CD14-positive monocyte (primary cell): ENCODE measurements around the gene TMEM185B. TPM values are rescaled to one million over a fixed set of nuclear protein-coding genes. Genes with fewer than 3 reads are reported as not detected.

Source experiments
- DNase-seq, 3 donors: peaks; one replicate each; pipeline ENCODE4 v3.0.0-alpha.2; 2011 to 2022
- H2AFZ ChIP-seq: 2 replicates; pipeline ENCODE4 v1.6.0; 2012; ENCODE audit warnings: mild to moderate bottlenecking, low read depth, low read length, inconsistent platforms; ENCODE audit not compliant: insufficient read depth, poor library complexity, severe bottlenecking
- H3K27ac ChIP-seq, 2 donors: 1 replicate in 1 of 2; 2 replicates in 1 of 2; pipeline ENCODE4 v1.5.1; 2012 to 2013; ENCODE audit warnings: low read length in 2 of 2, control low read depth in 1 of 2, inconsistent platforms in 1 of 2, low read depth in 1 of 2, mild to moderate bottlenecking in 1 of 2
- H3K27me3 ChIP-seq, 2 donors: one replicate each; pipeline versions ENCODE4 v1.6.0 to v1.6.1; 2011 to 2013; ENCODE audit warnings: low read length in 2 of 2; ENCODE audit not compliant: control insufficient read depth in 2 of 2, insufficient read depth in 2 of 2
- H3K36me3 ChIP-seq, 2 donors: replicated peaks in 1 of 2; 1 replicate in 1 of 2; 2 replicates in 1 of 2; pipeline versions ENCODE4 v1.5.1 to v1.6.1; 2012 to 2013; ENCODE audit warnings: low read length in 2 of 2, control low read depth in 1 of 2, inconsistent platforms in 1 of 2, mild to moderate bottlenecking in 1 of 2; ENCODE audit not compliant: insufficient read depth in 2 of 2, control insufficient read depth in 1 of 2
- H3K4me1 ChIP-seq, 2 donors: 1 replicate in 1 of 2; 2 replicates in 1 of 2; pipeline versions ENCODE4 v1.5.1 to v1.6.1; 2012 to 2013; ENCODE audit warnings: low read length in 2 of 2, control low read depth in 1 of 2, inconsistent platforms in 1 of 2, mild to moderate bottlenecking in 1 of 2, moderate library complexity in 1 of 2; ENCODE audit not compliant: insufficient read depth in 2 of 2, control insufficient read depth in 1 of 2
- H3K4me2 ChIP-seq: replicated peaks from 2 replicates; pipeline ENCODE3; 2012; ENCODE audit warnings: low read length, moderate library complexity, mild to moderate bottlenecking; ENCODE audit not compliant: poor library complexity, severe bottlenecking; ENCODE audit errors: extremely low read depth
- H3K4me3 ChIP-seq, 3 experiments: fragments of 200-600 bp in 1 of 3; sonication (generic) in 1 of 3; replicated peaks in 1 of 3; 1 replicate in 2 of 3; 2 replicates in 1 of 3; pipeline ENCODE4 v1.5.1; 2011 to 2013; ENCODE audit warnings: low read length in 3 of 3, mild to moderate bottlenecking in 3 of 3, control low read depth in 2 of 3, low read depth in 2 of 3, inconsistent platforms in 1 of 3, moderate library complexity in 1 of 3
- H3K79me2 ChIP-seq: 2 replicates; pipeline ENCODE4 v1.6.0; 2012; ENCODE audit warnings: mild to moderate bottlenecking, control low read depth, inconsistent platforms, low read length, moderate library complexity; ENCODE audit not compliant: insufficient read depth
- H3K9ac ChIP-seq: 2 replicates; pipeline ENCODE4 v1.6.0; 2017; ENCODE audit warnings: low read length, mild to moderate bottlenecking; ENCODE audit not compliant: insufficient read depth, poor library complexity, severe bottlenecking
- H3K9me3 ChIP-seq, 2 donors: replicated peaks in 1 of 2; 1 replicate in 1 of 2; 2 replicates in 1 of 2; pipeline versions ENCODE4 v1.5.1 to v1.6.1; 2012 to 2013; ENCODE audit warnings: low read length in 2 of 2, control low read depth in 1 of 2; ENCODE audit not compliant: control insufficient read depth in 1 of 2, insufficient read depth in 1 of 2
- H4K20me1 ChIP-seq: 2 replicates; pipeline ENCODE4 v1.6.0; 2012; ENCODE audit warnings: mild to moderate bottlenecking, low read length, control low read depth, moderate library complexity; ENCODE audit not compliant: insufficient read depth
- H3K27ac Mint-ChIP-seq, 7 donors: one replicate each; pipeline ENCODE4 v1.8.0; 2020; ENCODE audit warnings: mild to moderate bottlenecking in 7 of 7, mixed read lengths in 7 of 7, moderate library complexity in 6 of 7, inconsistent platforms in 2 of 7
- H3K27me3 Mint-ChIP-seq, 3 donors: one replicate each; pipeline ENCODE4 v1.8.0; 2021 to 2022; ENCODE audit warnings: low read depth in 3 of 3, mild to moderate bottlenecking in 3 of 3, mixed read lengths in 3 of 3, moderate library complexity in 3 of 3, inconsistent platforms in 1 of 3
- H3K36me3 Mint-ChIP-seq, 2 donors: one replicate each; pipeline ENCODE4 v1.8.0; 2020; ENCODE audit warnings: mixed read lengths in 2 of 2, inconsistent platforms in 1 of 2, mild to moderate bottlenecking in 1 of 2
- H3K4me1 Mint-ChIP-seq: one replicate; pipeline ENCODE4 v1.8.0; 2020; ENCODE audit warnings: mild to moderate bottlenecking, mixed read lengths
- H3K4me3 Mint-ChIP-seq, 2 donors: one replicate each; pipeline ENCODE4 v1.8.0; 2020; ENCODE audit warnings: mild to moderate bottlenecking in 2 of 2, mixed read lengths in 2 of 2, moderate library complexity in 1 of 2
- H3K9me3 Mint-ChIP-seq, 7 donors: one replicate each; pipeline ENCODE4 v1.8.0; 2020 to 2022; ENCODE audit warnings: mixed read lengths in 7 of 7, mild to moderate bottlenecking in 6 of 7, moderate library complexity in 6 of 7, inconsistent platforms in 2 of 7
- CTCF ChIP-seq: fragments of 200-600 bp; IDR thresholded peaks from one replicate; pipeline ENCODE4 v1.8.0; 2022; ENCODE audit warnings: antibody characterized with exemption, mild to moderate bottlenecking
- WGBS: methylation state at CpG from one replicate; pipeline ENCODE4 v1.1.5; 2013; ENCODE audit warnings: missing lambda C conversion rate; ENCODE audit not compliant: insufficient coverage; 5-methylcytosine and 5-hydroxymethylcytosine counted together
- intact Hi-C, 2 donors: fragments of 100-400 bp; cut with micrococcal nuclease; formaldehyde crosslinking; loops; one replicate each; pipeline versions ENCODE4 v1.15.0 to v1.15.1; 2023
- polyA plus RNA-seq, 3 donors: library from polyadenylated mRNA; depleted of rRNA in 1 of 3; unstranded in 2 of 3; stranded (reverse) in 1 of 3; fragments of 300-500 nt in 2 of 3; fragments of >200 nt in 1 of 3; fragmentation: Illumina TruSeq in 2 of 3; gene quantifications; 1 replicate in 2 of 3; 2 replicates in 1 of 3; pipeline ENCODE4 v1.2.3, GENCODE V29; 2012 to 2021

Gene TMEM185B
- polyA plus RNA-seq, 3 donors: 9.7 to 20.4 (median 18.1) TPM

- H3K27ac ChIP-seq: no peak overlapping the region
- no peak overlapping the region for H3K4me2 ChIP-seq
- peaks cover 5 to 8% of the 10 kb centered on the region in 2 donors for H3K4me1 ChIP-seq
- no peak overlapping the region for H3K9ac ChIP-seq
- no peaks in the 10 kb centered on the region for H4K20me1 ChIP-seq
- 65% methylated on average over 7 of the region's 12 CpGs for WGBS
- no peaks in the 10 kb centered on the region for H3K27me3 ChIP-seq
- H2AFZ ChIP-seq: no peak overlapping the region
- no peak for TF ChIP-seq CTCF
- no peaks in the 10 kb centered on the region for H3K79me2 ChIP-seq
- no peaks in the 10 kb centered on the region for H3K36me3 ChIP-seq
- no peak for DNase-seq
- H3K27me3 Mint-ChIP-seq: peaks cover 0 to 8% (median 3%) of the 10 kb centered on the region in 3 donors
- H3K9me3 ChIP-seq: no peaks in the 10 kb centered on the region
- no peak overlapping the region for H3K4me3 Mint-ChIP-seq
- H3K27ac Mint-ChIP-seq: peak overlapping the region in 4 of 7 donors; percentile 28 to 78 (median 60)
- H3K4me1 Mint-ChIP-seq: peaks cover 9% of the 10 kb centered on the region
- intact Hi-C loops: no loop called here
- H3K9me3 Mint-ChIP-seq: peaks cover 0 to 3% (median 0%) of the 10 kb centered on the region in 7 donors
- no peaks in the 10 kb centered on the region for H3K36me3 Mint-ChIP-seq
- H3K4me3 ChIP-seq: no peak overlapping the region
Observed at GRCh38 chr2:120209427-120210269, 13.6 kb downstream of the TMEM185B start.

- no peaks in the 10 kb centered on the region for H3K27me3 ChIP-seq
- no peaks in the 10 kb centered on the region for H4K20me1 ChIP-seq
- no peak overlapping the region for H3K4me3 Mint-ChIP-seq
- peak overlapping the region in 1 of 7 donors; percentile 28 for H3K27ac Mint-ChIP-seq
- intact Hi-C loops: no loop called here
- no peak overlapping the region for H2AFZ ChIP-seq
- no peak for DNase-seq
- peaks cover 0 to 8% (median 3%) of the 10 kb centered on the region in 3 donors for H3K27me3 Mint-ChIP-seq
- H3K4me2 ChIP-seq: no peak overlapping the region
- no peak overlapping the region for H3K27ac ChIP-seq
- H3K9me3 ChIP-seq: no peaks in the 10 kb centered on the region
- peaks cover 16% of the 10 kb centered on the region for H3K4me1 Mint-ChIP-seq
- peaks cover 11 to 17% of the 10 kb centered on the region in 2 donors for H3K4me1 ChIP-seq
- H3K79me2 ChIP-seq: no peaks in the 10 kb centered on the region
- H3K9ac ChIP-seq: no peak overlapping the region
- 99% methylated on average over 6 of the region's 10 CpGs for WGBS
- H3K4me3 ChIP-seq: no peak overlapping the region
- TF ChIP-seq CTCF: no peak
- H3K36me3 ChIP-seq: no peaks in the 10 kb centered on the region
- H3K36me3 Mint-ChIP-seq: no peaks in the 10 kb centered on the region
- peaks cover 0 to 3% (median 0%) of the 10 kb centered on the region in 7 donors for H3K9me3 Mint-ChIP-seq
Observed at GRCh38 chr2:120208381-120209353, 14.5 kb downstream of the TMEM185B start.
